T-helper 2 cell treated with Interferon-gamma antibody and Interleukin-4, amounts not matched to agents 100 ng/mL and 5 ng/mL, for 36 hours (primary cell): ENCODE results near the gene TIMM13. TPM values are rescaled to one million over a fixed set of nuclear protein-coding genes. Genes with fewer than 3 reads are reported as not detected.
"Not testable (repeated sequence)": the region's sequence is repeated elsewhere in the genome, so short reads cannot be mapped to it uniquely, and the experiment has no call there.

Experiments
- intact Hi-C: fragments of 100-400 bp; cut with micrococcal nuclease; formaldehyde crosslinking; loops from one replicate; pipeline ENCODE4 v1.15.1; 2023
- total RNA-seq: library from RNA; stranded (reverse); gene quantifications from 2 replicates; pipeline ENCODE4 v1.2.3, GENCODE V29; 2022

The TIMM13 gene
- total RNA-seq: 79.3 and 81.5 TPM in 2 replicates

DNA sequence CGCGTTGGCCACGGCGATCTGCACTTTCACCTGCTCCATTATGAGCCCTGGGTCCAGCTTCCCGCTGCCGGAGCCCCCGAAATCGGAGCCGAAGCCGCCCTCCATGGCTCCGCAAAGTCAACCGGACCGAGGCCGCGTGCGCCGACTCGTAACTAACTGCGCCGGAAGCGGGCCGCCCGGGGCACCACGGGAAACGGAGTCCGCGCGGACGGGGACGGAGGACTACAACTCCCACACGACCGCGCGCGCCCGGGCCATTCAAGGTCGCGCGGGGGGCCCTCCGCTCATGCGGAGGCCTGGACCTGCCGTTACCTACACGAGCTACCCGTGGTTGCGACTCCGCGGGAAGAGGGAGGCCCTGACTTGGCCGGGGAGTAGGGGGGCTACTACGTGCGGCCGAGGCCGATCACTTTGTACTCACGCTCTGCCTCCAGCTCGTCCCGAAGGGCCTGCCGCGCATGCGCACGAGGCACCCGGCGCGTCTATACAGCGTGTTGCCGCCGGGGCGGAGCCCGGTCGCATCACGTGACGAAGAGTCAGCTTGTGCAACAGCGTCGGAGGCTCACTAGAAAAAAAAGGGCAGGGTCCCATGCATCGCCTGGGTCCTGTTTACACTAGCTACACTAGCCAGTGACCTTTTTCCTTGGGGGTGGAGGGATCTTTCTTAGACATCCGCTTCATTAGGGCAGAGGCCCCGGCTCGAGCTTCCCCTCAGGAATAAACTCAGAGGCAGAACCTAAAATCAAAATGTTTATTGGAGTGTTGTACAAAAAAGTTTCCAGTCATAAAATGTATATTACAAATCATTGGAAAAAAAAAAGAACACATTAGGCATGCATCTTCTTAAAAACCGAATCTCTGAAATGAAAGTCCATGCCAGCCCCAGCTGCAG lies at the start of gene TIMM13:
Gene TIMM13, minus strand, starts transcription at position 158 of the 892 bp plus-strand sequence. Its CDS starts 53 bp downstream, at position 105.
- intact Hi-C loops: loop anchor here (1.0 kb wide), 2 partner anchors 30 to 191 kb away; partner anchors contain the start of genes PLEKHJ1 and SF3A2

DNA sequence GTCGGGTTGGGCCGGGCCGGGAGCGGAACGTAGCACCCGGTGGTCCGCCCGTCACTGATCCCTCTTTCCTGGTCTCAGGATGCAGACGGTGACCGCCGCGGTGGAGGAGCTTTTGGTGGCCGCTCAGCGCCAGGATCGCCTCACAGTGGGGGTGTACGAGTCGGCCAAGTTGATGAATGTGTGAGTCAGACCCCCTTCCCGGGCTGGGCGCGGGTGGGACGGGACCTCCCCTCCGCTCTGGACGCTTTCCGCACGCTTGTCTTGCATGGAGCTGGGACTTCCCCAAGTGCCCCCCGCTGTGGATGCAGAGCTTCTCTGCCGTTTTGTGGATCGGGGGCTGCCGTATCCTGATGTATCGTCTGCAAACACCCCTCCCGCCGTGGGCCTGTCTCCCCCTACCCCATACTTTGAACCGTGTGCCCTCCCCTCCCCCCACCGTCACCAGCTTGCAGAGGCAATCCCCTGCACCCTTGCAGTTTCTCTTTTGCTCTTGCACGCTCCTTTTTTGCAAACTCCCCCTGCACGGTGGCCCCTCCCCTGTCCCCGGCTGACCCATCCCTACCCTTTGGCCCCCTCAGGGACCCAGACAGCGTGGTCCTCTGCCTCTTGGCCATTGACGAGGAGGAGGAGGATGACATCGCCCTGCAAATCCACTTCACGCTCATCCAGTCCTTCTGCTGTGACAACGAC lies 49.2 kb upstream of the TIMM13 start:
- intact Hi-C loops: loop anchor here (1.0 to 5.0 kb wide), 5 partner anchors 77 to 561 kb away; no protein-coding TSS in a partner anchor

- intact Hi-C loops: loop anchor here (1.0 to 5.0 kb wide), 5 partner anchors 77 to 561 kb away; no protein-coding TSS in a partner anchor
These were observed 48.5 kb upstream of the TIMM13 start, which contains the start of gene GADD45B for GRCh38 chr19:2475702-2476450. Gene GADD45B, plus strand, starts transcription at chr19:2476127. Its CDS starts 232 bp downstream, at chr19:2476359.

DNA sequence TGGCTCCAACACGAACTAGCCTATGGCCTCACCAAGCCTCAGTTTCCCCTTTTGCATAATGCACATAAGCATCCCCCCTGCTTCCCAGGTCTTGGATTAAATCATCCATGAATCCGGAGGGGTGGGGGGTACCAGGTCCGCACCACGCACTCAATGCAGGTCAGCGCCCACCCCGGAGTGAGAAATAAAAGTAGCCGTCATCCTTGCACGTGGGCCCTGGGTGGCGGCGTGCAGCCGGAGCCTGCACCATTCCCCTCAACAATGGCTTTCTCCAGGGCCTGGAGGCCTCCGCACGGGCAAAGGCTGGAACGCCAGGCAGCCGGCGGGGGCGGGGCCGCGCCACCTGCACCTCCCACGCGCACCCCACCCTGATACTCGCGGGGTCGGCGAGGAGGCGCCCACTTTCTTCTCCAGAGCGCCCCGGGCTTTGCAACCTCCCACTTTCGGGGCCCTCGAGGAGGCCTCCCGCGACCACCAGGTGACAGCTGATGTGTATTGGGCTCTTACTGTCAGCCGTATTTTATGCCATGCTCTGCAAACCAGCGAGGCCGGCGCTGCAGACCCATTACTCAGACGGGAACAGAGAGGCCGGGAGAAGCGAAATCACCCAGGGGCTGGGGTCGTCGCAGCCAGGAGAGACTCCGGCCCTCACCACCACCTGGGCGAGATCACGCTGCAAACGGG lies 47.8 kb upstream of the TIMM13 start:
- intact Hi-C loops: loop anchor here (5.0 kb wide), 3 partner anchors 272 to 562 kb away; no protein-coding TSS in a partner anchor

DNA sequence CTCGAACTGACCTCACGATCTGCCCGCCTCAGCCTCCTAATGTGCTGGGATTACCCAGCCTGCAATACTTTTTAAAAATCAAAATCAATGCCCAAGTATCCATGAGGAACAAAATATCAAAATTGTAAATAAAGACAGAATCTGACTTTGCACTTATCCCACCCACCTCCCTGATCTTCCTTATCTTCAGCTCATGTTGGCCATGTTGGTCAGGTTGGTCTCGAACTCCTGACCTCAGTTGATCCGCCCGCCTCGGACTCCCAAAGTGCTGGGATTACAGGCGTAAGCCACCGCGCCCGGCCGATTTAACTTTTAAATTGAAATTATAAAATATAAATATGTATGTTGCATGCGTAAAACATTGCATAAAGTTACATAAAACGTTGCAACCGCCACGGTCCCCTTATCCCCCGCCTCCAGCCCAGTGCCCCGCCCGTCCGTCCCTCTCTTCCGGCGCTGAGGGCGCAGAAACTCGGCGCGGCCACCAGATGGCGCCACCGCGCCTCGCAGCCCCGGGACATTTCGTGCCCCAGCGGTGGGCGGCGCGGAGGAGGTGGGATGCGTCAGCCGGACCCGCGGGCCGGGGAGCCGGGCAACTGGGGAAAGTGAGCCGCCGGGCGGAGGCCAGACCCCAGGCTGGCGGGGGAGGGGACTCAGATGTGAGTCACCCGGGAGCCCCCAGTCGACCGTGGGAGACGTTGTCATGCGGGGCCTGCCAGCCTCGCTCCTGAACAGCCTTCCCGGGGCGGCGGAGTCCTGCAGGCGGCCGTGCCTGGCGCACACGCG lies 47.0 kb upstream of the TIMM13 start:
- intact Hi-C loops: loop anchor here (1.0 to 5.0 kb wide), 6 partner anchors 105 to 563 kb away; no protein-coding TSS in a partner anchor

- intact Hi-C loops: not testable (repeated sequence)
These were observed 42.5 kb upstream of the TIMM13 start for GRCh38 chr19:2469915-2470200.

- intact Hi-C loops: no loop called here
These were observed 41.9 kb upstream of the TIMM13 start for GRCh38 chr19:2469102-2469914.

- intact Hi-C loops: no loop called here
These were observed 41.2 kb upstream of the TIMM13 start for GRCh38 chr19:2468596-2468995.

GRCh38 chr19:2464389-2464788 lies 37.0 kb upstream of the TIMM13 start:
- intact Hi-C loops: no loop called here

DNA sequence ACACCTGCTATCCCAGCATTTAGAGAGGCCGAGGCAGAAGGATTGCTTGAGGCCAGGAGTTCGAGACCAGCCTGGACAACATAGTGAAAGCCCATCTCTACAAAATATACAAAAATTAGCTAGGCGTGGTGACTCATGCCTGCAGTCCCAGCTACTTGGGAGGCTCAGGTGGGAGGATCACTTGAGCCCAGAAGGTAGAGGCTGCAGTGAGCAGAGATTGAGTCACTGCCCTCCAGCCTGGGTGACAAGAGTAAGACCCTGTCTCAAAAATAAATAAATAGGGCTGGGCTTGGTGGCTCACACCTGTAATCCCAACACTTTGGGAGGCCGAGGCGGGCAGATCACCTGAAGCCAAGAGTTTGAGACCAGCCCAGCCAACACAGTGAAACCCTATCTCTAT lies 36.3 kb upstream of the TIMM13 start:
- intact Hi-C loops: not testable (repeated sequence)

DNA sequence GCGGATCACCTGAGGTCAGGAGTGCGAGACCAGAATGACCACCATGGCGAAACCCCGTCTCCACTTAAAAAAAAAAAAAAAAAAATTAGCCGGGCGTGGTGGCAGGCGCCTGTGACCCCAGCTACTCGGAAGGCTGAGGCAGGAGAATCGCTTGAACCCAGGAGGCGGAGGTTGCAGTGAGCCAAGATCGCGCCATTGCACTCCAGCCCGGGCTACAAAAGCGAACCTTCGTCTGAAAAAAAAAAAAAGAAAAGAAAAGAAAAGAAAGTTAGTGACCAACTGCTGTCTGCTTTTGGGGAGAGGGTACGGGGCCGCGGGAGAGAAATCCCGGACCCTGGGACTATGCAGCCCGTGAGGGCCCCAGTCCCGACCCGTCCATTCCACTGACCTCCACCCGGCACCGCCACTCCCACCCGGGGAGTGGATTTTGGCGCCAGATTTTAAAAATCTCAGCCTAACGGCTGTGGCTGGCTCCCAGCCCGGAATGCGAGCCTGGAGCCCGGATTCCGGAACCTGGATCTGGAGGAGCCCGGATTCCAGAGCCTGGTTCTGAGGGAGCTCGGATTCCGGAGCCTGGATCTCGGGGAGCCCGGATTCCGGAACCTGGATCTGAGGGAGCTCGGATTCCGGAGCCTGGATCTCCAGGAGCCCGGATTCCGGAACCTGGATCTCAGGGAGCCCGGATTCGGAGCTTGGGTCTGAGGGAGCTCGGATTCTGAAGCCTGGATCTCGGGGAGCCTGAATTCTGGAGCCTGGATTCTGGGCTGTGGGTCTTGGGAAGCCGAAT lies 35.4 kb upstream of the TIMM13 start:
- intact Hi-C loops: no loop called here

GRCh38 chr19:2461751-2462634 lies 34.6 kb upstream of the TIMM13 start:
- intact Hi-C loops: no loop called here

DNA sequence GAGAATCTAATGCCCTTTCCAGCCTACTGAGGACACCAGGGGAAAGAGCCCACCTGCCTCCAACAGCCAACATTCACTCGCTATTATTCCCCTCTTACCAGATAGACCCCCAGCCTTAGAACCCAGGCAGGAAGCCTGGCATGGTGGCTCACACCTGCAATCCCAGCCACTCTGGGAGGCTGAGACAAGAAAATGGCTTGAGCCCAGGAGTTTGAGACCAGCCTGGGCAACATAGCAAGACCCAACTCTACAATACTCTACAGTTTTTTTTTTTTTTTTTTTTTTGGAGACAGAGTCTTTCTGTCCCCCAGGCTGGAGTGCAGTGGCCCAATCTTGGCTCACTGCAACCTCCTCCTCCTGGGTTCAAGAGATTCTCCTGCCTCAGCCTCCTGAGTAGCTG lies 32.9 kb upstream of the TIMM13 start:
- intact Hi-C loops: no loop called here

- intact Hi-C loops: not testable (repeated sequence)
These were observed 31.4 kb upstream of the TIMM13 start for GRCh38 chr19:2458776-2459175.

- intact Hi-C loops: no loop called here
These were observed 30.7 kb upstream of the TIMM13 start for GRCh38 chr19:2458054-2458453.

GRCh38 chr19:2457394-2458037 lies 30.1 kb upstream of the TIMM13 start:
- intact Hi-C loops: loop anchor here (1.0 to 2.0 kb wide), 2 partner anchors 30 to 221 kb away; partner anchors contain the start of genes PLEKHJ1, SF3A2 and TIMM13
